Smooth muscle cell (in vitro differentiated cells): ENCODE results near the gene KAT7. TPM values are rescaled to one million over a fixed set of nuclear protein-coding genes. Genes with fewer than 3 reads are reported as not detected.
"Not testable (repeated sequence)": the region's sequence is repeated elsewhere in the genome, so short reads cannot be mapped to it uniquely, and the experiment has no call there.

Experiments used
- DNase-seq: peaks from one replicate; lab custom pipeline; 2025; ENCODE audit not compliant: unreplicated experiment; lab: John Stamatoyannopoulos, UW
- H2AFZ ChIP-seq: fragments of 200-600 bp; sonication (generic); 2 replicates; pipeline ENCODE4 v1.6.0; 2016; ENCODE audit warnings: antibody characterized with exemption, low read depth, mild to moderate bottlenecking
- H3F3A ChIP-seq: fragments of 200-600 bp; sonication (generic); 2 replicates; pipeline ENCODE4 v1.6.0; 2017; ENCODE audit warnings: antibody characterized with exemption, low read depth
- H3K27ac ChIP-seq: fragments of 200-600 bp; sonication (generic); 2 replicates; pipeline ENCODE4 v1.5.1; 2016; ENCODE audit warnings: low read depth, mild to moderate bottlenecking
- H3K27me3 ChIP-seq: fragments of 200-600 bp; sonication (generic); 2 replicates; pipeline ENCODE4 v1.6.1; 2016; ENCODE audit warnings: low read depth, mild to moderate bottlenecking
- H3K36me3 ChIP-seq: fragments of 200-600 bp; sonication (generic); 2 replicates; pipeline ENCODE4 v1.5.1; 2016; ENCODE audit warnings: low read depth
- H3K4me1 ChIP-seq: fragments of 200-600 bp; sonication (generic); 2 replicates; pipeline ENCODE4 v1.5.1; 2016; ENCODE audit warnings: low read depth
- H3K4me2 ChIP-seq: fragments of 200-600 bp; sonication (generic); 2 replicates; pipeline ENCODE4 v1.6.0; 2016; ENCODE audit warnings: mild to moderate bottlenecking
- H3K4me3 ChIP-seq: fragments of 200-600 bp; sonication (generic); 2 replicates; pipeline ENCODE4 v1.5.1; 2016; ENCODE audit warnings: mild to moderate bottlenecking
- H3K79me2 ChIP-seq: fragments of 200-600 bp; sonication (generic); 2 replicates; pipeline ENCODE4 v1.6.0; 2016; ENCODE audit warnings: low read depth, mild to moderate bottlenecking
- H3K9ac ChIP-seq: fragments of 200-600 bp; sonication (generic); 2 replicates; pipeline ENCODE4 v1.6.0; 2016; ENCODE audit warnings: low read depth
- H3K9me3 ChIP-seq: fragments of 200-600 bp; sonication (generic); replicated peaks from 2 replicates; pipeline ENCODE4 v1.5.1; 2016; ENCODE audit warnings: low read depth
- H4K20me1 ChIP-seq: fragments of 200-600 bp; sonication (generic); 2 replicates; pipeline ENCODE4 v1.6.0; 2016; ENCODE audit warnings: low read depth
- CTCF ChIP-seq: fragments of 200-600 bp; sonication (generic); IDR thresholded peaks from 2 replicates; pipeline ENCODE4 v1.5.1; 2017; ENCODE audit warnings: borderline replicate concordance, mild to moderate bottlenecking, antibody characterized with exemption; ENCODE audit not compliant: insufficient read depth, poor library complexity, severe bottlenecking
- WGBS: methylation state at CpG from one replicate; pipeline ENCODE4 v1.1.7; 2016; ENCODE audit warnings: low lambda C conversion rate; 5-methylcytosine and 5-hydroxymethylcytosine counted together
- polyA plus RNA-seq: library from polyadenylated mRNA; unstranded; fragments of >200 nt; fragmentation: Nextera tagmentation; extraction: Ambion mirVana; gene quantifications from 2 replicates; pipeline ENCODE4 v1.2.1, GENCODE V29; 2016
- total RNA-seq: library from RNA; depleted of rRNA; stranded (reverse); fragments of >200 nt; gene quantifications from 2 replicates; pipeline ENCODE4 v1.2.3, GENCODE V29; 2014

Gene KAT7
- total and polyA plus RNA-seq, 2 experiments from 2014 or later, result 21.7 to 32.0 TPM

GRCh38 chr17:49756323-49757150 lies 31.9 kb upstream of the KAT7 start:
- no peak overlapping the region for H3K9ac ChIP-seq
- DNase-seq, result no peak
- no peak overlapping the region for H3K4me3 ChIP-seq
- H4K20me1 ChIP-seq, result no peaks in the 10 kb centered on the region
- H3K4me1 ChIP-seq, result no peaks in the 10 kb centered on the region
- H3K9me3 ChIP-seq, result no peaks in the 10 kb centered on the region
- H3K79me2 ChIP-seq, result no peaks in the 10 kb centered on the region
- H3K27ac ChIP-seq, result no peak overlapping the region
- peaks cover under 1% of the 10 kb centered on the region for H3F3A ChIP-seq
- TF ChIP-seq CTCF, result no peak
- no peak overlapping the region for H2AFZ ChIP-seq
- H3K27me3 ChIP-seq, result no peaks in the 10 kb centered on the region
- H3K36me3 ChIP-seq, result no peaks in the 10 kb centered on the region
- 96% methylated on average over 9 of the region's 9 CpGs for WGBS
- no peak overlapping the region for H3K4me2 ChIP-seq

DNA sequence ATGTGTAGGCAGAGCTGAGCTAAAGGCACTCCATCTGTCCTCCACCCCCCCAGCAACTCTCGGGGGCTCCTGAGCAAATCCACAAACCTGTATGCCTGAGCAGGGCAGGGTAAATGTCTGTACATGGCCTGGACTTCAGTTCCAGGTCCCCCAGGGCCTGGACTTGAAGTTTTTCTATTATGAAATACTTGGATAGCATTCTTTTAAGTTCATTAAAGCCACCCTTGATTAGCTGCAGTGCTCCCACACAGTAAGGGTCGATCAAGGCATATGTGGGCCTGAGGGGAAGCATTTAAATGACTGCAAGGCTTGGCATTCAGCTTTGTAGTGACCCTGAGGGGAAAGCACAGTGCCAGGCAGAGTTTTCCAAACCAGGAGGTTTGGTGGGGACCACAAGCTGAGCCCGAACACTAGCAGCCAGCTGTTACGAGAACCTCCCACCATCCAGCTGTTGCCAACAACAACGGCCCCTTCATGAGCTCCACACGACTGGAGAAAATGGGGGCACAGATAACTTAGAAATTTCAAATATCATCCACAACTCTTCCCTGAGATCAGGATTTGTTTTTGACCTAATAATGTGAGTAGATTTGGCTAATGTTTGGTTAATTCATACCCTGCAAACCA lies 31.2 kb upstream of the KAT7 start:
- peaks cover 4% of the 10 kb centered on the region for H3F3A ChIP-seq
- DNase-seq, result no peak
- no peak overlapping the region for H3K4me3 ChIP-seq

DNA sequence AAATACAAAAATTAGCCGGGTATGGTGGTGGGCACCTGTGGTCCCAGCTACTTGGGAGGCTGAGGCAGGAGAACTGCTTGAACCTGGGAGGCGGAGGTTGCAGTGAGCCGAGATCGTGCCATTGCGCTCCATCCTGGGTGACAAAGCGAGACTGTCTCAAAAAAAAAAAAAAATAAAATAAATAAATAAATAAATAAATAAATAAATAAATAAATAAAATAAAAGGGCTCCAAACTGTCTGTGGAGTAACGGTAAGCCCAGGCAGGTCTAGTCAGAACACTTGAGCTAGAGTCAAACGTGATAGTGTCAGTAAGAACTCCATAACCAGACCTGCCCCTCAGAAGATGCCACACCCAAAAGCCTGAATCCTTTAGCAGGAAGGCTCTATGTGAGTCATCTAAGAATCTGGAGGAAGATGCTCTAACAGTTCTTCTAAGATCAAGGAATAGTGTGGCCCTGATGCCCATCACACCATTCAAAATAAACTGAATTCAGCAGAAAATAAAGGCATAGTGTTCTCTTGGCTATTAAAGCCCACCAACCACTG lies 29.9 kb upstream of the KAT7 start:
- not testable (repeated sequence) for H3K79me2 ChIP-seq, H3K4me3 ChIP-seq, H4K20me1 ChIP-seq, H3K9ac ChIP-seq, H3K36me3 ChIP-seq, H3K9me3 ChIP-seq, H3K27me3 ChIP-seq, H2AFZ ChIP-seq, H3F3A ChIP-seq, H3K27ac ChIP-seq, DNase-seq, H3K4me2 ChIP-seq
- peaks cover 10% of the 10 kb centered on the region for H3K4me1 ChIP-seq
- WGBS, result 90% methylated on average over 8 of the region's 8 CpGs

More for the DNA sequence above, 31.2 kb upstream of the KAT7 start:
- Histone ChIP-seq H3K27me3 (no peaks in the 10 kb centered on the region), H3K79me2 (no peaks in the 10 kb centered on the region), H3K36me3 (no peaks in the 10 kb centered on the region), H3K9ac (no peak overlapping the region), H3K27ac (no peak overlapping the region), H3K4me1 (peaks cover 4% of the 10 kb centered on the region), H2AFZ (no peak overlapping the region), H3K4me2 (no peak overlapping the region), H4K20me1 (peaks cover 2% of the 10 kb centered on the region), H3K9me3 (no peaks in the 10 kb centered on the region)
- TF ChIP-seq CTCF, result no peak
- 90% methylated on average over 6 of the region's 6 CpGs for WGBS

DNA sequence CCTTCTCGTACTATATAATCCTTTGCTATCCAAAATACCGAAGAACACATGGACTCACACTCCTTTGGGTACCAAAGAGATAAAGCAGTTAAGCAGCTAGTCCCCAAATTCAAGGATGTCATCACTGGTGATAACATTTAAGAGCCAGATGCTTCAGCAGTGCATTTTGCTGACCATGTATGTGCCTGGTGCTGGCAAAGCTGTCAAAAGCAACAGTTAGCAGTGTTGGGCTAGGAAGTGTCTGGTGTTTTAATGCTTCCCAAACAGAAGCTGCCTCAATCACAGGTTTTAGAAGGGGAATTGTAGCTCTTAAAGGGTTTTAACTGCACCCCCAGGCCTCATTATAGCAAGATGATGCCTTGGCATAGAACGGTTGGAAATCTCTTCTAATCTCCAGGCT lies 29.3 kb upstream of the KAT7 start:
- Histone ChIP-seq H3K4me2 (no peak overlapping the region), H3K4me1 (peaks cover 10% of the 10 kb centered on the region), H3K27ac (no peak overlapping the region), H3K27me3 (no peaks in the 10 kb centered on the region), H3F3A (peaks cover 4% of the 10 kb centered on the region), H3K79me2 (no peaks in the 10 kb centered on the region), H3K4me3 (no peak overlapping the region), H2AFZ (no peak overlapping the region), H3K9me3 (no peaks in the 10 kb centered on the region), H3K36me3 (no peaks in the 10 kb centered on the region), H3K9ac (no peak overlapping the region), H4K20me1 (peaks cover 4% of the 10 kb centered on the region)
- WGBS, result 52% methylated on average over 3 of the region's 3 CpGs
- TF ChIP-seq CTCF, result no peak
- DNase-seq, result no peak
